ENCODE results near the gene SYNM. TPM values are rescaled to one million over a fixed set of nuclear protein-coding genes. Genes with fewer than 3 reads are reported as not detected.

The SYNM gene
- total RNA-seq, 1 experiment from 2014 or later: 1.9 TPM

DNA sequence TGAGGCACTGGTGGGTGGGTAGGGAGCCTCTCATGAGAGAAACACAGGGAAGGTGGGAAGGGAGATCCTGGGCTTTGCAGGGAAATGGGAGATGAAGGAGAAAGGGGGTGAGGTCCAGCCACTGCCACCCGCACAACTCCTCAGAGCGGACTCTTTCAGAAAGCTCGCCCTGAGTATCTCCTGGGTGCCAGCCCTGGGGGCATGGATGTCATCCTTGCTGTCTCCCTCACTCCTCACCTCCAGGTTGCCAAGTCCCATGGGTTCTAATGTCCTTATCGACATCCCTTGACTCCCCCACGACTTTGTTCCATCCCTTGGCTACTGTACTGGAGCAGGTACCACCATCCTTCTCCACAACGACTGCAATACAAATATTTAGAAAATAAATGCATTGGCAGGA, 40.9 kb downstream of the SYNM start:
- H2BK5ac ChIP-seq (ENCODE audit: insufficient read length, low read length): no peak overlapping the region
- H2BK15ac ChIP-seq (ENCODE audit: low read depth, low read length): no peak overlapping the region
- H3K4me2 ChIP-seq (ENCODE audit: insufficient read depth, insufficient read length, low read length): no peak overlapping the region
- H4K91ac ChIP-seq (ENCODE audit: insufficient read length, low read depth, low read length): no peak overlapping the region
- peaks cover 3 to 8% (median 6%) of the 10 kb centered on the region in 3 experiments; a peak in 6 of 7 replicates for H3K36me3 Mint-ChIP-seq (ENCODE audit: insufficient read depth in 1 of 3, low read depth in 3 of 3)
- H2BK12ac ChIP-seq (ENCODE audit: insufficient read length, low read depth, low read length): no peak overlapping the region
- H3K9me3 Mint-ChIP-seq: peaks cover 0 to 3% of the 10 kb centered on the region in 2 experiments; a peak in 1 of 5 replicates
- no peak overlapping the region for H4K5ac ChIP-seq (ENCODE audit: insufficient read length, low read depth, low read length)
- H3K4me1 ChIP-seq (ENCODE audit: insufficient read depth, low read length): peaks cover 8% of the 10 kb centered on the region
- H3K56ac ChIP-seq (ENCODE audit: insufficient read length, low read depth, low read length): no peak overlapping the region
- no peak overlapping the region for H3T11ph ChIP-seq (ENCODE audit: low read length)
- peak overlapping the region in 1 of 3 experiments; percentile 72; a peak in 2 of 7 replicates for H3K27ac Mint-ChIP-seq
- TF ChIP-seq, protein P1, sequence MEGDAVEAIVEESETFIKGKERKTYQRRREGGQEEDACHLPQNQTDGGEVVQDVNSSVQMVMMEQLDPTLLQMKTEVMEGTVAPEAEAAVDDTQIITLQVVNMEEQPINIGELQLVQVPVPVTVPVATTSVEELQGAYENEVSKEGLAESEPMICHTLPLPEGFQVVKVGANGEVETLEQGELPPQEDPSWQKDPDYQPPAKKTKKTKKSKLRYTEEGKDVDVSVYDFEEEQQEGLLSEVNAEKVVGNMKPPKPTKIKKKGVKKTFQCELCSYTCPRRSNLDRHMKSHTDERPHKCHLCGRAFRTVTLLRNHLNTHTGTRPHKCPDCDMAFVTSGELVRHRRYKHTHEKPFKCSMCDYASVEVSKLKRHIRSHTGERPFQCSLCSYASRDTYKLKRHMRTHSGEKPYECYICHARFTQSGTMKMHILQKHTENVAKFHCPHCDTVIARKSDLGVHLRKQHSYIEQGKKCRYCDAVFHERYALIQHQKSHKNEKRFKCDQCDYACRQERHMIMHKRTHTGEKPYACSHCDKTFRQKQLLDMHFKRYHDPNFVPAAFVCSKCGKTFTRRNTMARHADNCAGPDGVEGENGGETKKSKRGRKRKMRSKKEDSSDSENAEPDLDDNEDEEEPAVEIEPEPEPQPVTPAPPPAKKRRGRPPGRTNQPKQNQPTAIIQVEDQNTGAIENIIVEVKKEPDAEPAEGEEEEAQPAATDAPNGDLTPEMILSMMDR (conservative IDR thresholded peaks at IDR 0.05): no peak
- DNase-seq: no peak
- H3K9me3 ChIP-seq (ENCODE audit: control insufficient read depth, low read depth, low read length): no peaks in the 10 kb centered on the region
- no peak overlapping the region for H2AFZ ChIP-seq (ENCODE audit: low read length)
- H3K79me1 ChIP-seq (ENCODE audit: insufficient read depth, low read depth, low read length, poor library complexity, severe bottlenecking): no peaks in the 10 kb centered on the region
- H3K9ac ChIP-seq (ENCODE audit: extremely low read depth, insufficient read length, low read length): no peak overlapping the region
- H4K8ac ChIP-seq (replicated peaks; ENCODE audit: insufficient read length, low read depth, low read length): no peak overlapping the region
- H3K4me3 Mint-ChIP-seq: no peak overlapping the region
- no peaks in the 10 kb centered on the region for H3K23me2 ChIP-seq (ENCODE audit: insufficient read length, low read depth, low read length, poor library complexity, severe bottlenecking)
- H2AK5ac ChIP-seq (ENCODE audit: insufficient read length, low read length): no peak overlapping the region
- H4K20me1 ChIP-seq (ENCODE audit: control insufficient read depth, insufficient read depth, insufficient read length): no peaks in the 10 kb centered on the region
- no peak overlapping the region for H2BK120ac ChIP-seq (ENCODE audit: low read depth, low read length, poor library complexity, severe bottlenecking)
- H3K4me1 Mint-ChIP-seq: peaks cover 37 to 45% of the 10 kb centered on the region in 2 experiments
- no peak overlapping the region for H3K27ac ChIP-seq (ENCODE audit: insufficient read length, low read depth, low read length)
- H3K79me2 ChIP-seq (ENCODE audit: insufficient read depth, low read length): no peaks in the 10 kb centered on the region
- no peak overlapping the region for H2BK20ac ChIP-seq (ENCODE audit: low read depth, low read length, poor library complexity, severe bottlenecking)
- H3K14ac ChIP-seq (ENCODE audit: insufficient read depth, low read length): no peak overlapping the region
- no peak overlapping the region for H3K23ac ChIP-seq (ENCODE audit: insufficient read length, low read depth, low read length)
- H3K18ac ChIP-seq (ENCODE audit: insufficient read length, low read depth, low read length): no peak overlapping the region
- no peaks in the 10 kb centered on the region for H3K27me3 ChIP-seq (ENCODE audit: insufficient read depth, low read length)
- H3K4ac ChIP-seq (ENCODE audit: low read depth, low read length): no peak overlapping the region
- no peaks in the 10 kb centered on the region for H3K27me3 Mint-ChIP-seq (ENCODE audit: low read depth)
- WGBS (ENCODE audit: extremely low coverage, insufficient read length, low lambda C conversion rate): no CpG with 5 or more reads among the region's 6 CpGs

All from H9 (cell line).